K562 (cell line): Measurements from ENCODE around the gene CYP2A6. TPM values are rescaled to one million over a fixed set of nuclear protein-coding genes. Genes with fewer than 3 reads are reported as not detected.

Source experiments
- ARHGAP35 ChIP-seq: fragments of 450-650 bp; IDR thresholded peaks from 2 replicates; pipeline ENCODE4 v1.6.1; 2018; ENCODE audit not compliant: partially characterized antibody
- ATF7 ChIP-seq: fragments of 450-650 bp; IDR thresholded peaks from 2 replicates; pipeline ENCODE4 v1.7.1; 2014; ENCODE audit warnings: mild to moderate bottlenecking, moderate library complexity
- BRD9 ChIP-seq: fragments of 450-650 bp; IDR thresholded peaks from 2 replicates; pipeline ENCODE4 v1.6.1; 2018; ENCODE audit warnings: low read depth; ENCODE audit not compliant: partially characterized antibody
- CCNT2 ChIP-seq: IDR thresholded peaks from 2 replicates; pipeline ENCODE4 v1.6.1; 2011; ENCODE audit warnings: borderline replicate concordance, low read depth, mild to moderate bottlenecking, moderate library complexity, mixed read lengths, low read length; ENCODE audit not compliant: insufficient read length; ENCODE audit errors: extremely low read depth
- FOXJ3 ChIP-seq: sonication (generic); formaldehyde crosslinking; IDR thresholded peaks from 2 replicates; pipeline ENCODE4 v1.4.0; 2020; ENCODE audit warnings: mild to moderate bottlenecking, missing genetic modification reagents
- GABPA ChIP-seq: fragments of 200-800 bp; sonication (Bioruptor generic); conservative IDR thresholded peaks from 2 replicates; pipeline ENCODE4 v1.6.1; 2016; ENCODE audit warnings: low read depth, missing genetic modification characterization, missing compliant biosample characterization
- HDAC3 ChIP-seq: fragments of 450-650 bp; IDR thresholded peaks from 2 replicates; pipeline ENCODE4 v1.6.1; 2018; ENCODE audit warnings: borderline replicate concordance, mild to moderate bottlenecking, moderate library complexity; ENCODE audit not compliant: partially characterized antibody
- HLTF ChIP-seq: fragments of 450-650 bp; IDR thresholded peaks from 2 replicates; pipeline ENCODE4 v1.6.1; 2016
- MAX ChIP-seq: sonication (generic); formaldehyde crosslinking; IDR thresholded peaks from 2 replicates; pipeline ENCODE4 v1.9.0; 2022; ENCODE audit warnings: mild to moderate bottlenecking, missing genetic modification reagents
- NFE2L1 ChIP-seq: fragments of 450-650 bp; IDR thresholded peaks from 2 replicates; pipeline ENCODE4 v1.6.1; 2016; ENCODE audit warnings: missing genetic modification characterization, low read depth, mild to moderate bottlenecking, missing compliant biosample characterization, moderate library complexity, borderline replicate concordance
- PCBP1 ChIP-seq: fragments of 200-400 bp; formaldehyde crosslinking; IDR thresholded peaks from 2 replicates; pipeline ENCODE4 v1.6.1; 2018; ENCODE audit warnings: mild to moderate bottlenecking, low read depth, low read length; ENCODE audit not compliant: poor library complexity, severe bottlenecking
- PHF8 ChIP-seq: fragments of 200-600 bp; sonication (generic); IDR thresholded peaks from 2 replicates; pipeline ENCODE4 v1.6.1; 2012; ENCODE audit warnings: mixed run types, mild to moderate bottlenecking, inconsistent platforms, low read length, moderate library complexity, borderline replicate concordance
- SAP30 ChIP-seq: fragments of 200-600 bp; sonication (generic); IDR thresholded peaks from 2 replicates; pipeline ENCODE4 v1.6.1; 2012; ENCODE audit warnings: borderline replicate concordance, low read depth, mild to moderate bottlenecking, moderate library complexity, low read length, control low read depth, inconsistent platforms; ENCODE audit not compliant: insufficient read depth, poor library complexity, severe bottlenecking
- SMARCA5 ChIP-seq: fragments of 450-650 bp; IDR thresholded peaks from 2 replicates; pipeline ENCODE4 v1.6.1; 2016
- SPI1 ChIP-seq: IDR thresholded peaks from 2 replicates; pipeline ENCODE4 v1.6.1; 2011; ENCODE audit warnings: low read depth, low read length, control low read depth, borderline replicate concordance
- ZNF232 ChIP-seq: sonication (generic); formaldehyde crosslinking; IDR thresholded peaks from 2 replicates; pipeline ENCODE4 v1.8.0; 2022; ENCODE audit warnings: mild to moderate bottlenecking, missing genetic modification reagents
- ZNF75A ChIP-seq: fragments of 450-650 bp; formaldehyde crosslinking; IDR thresholded peaks from 2 replicates; pipeline ENCODE4 v1.4.0; 2020; ENCODE audit warnings: mild to moderate bottlenecking
- polyA plus RNA-seq, 8 experiments: library from polyadenylated mRNA; depleted of rRNA in 4 of 8; stranded (reverse) in 5 of 8; unstranded in 3 of 8; fragments of >200 nt; fragmentation: Nextera tagmentation in 2 of 8; fragmentation: Illumina TruSeq in 1 of 8; extraction: Ambion mirVana in 2 of 8; extraction: Trizol in 1 of 8; gene quantifications; 2 replicates each; pipeline versions ENCODE4 v1.2.1 to v1.2.3, GENCODE V29; 2011 to 2014; ENCODE audit warnings: inconsistent platforms in 1 of 8, missing spikeins in 1 of 8
- total RNA-seq, 7 experiments: library from RNA; depleted of rRNA in 6 of 7; stranded (reverse); fragments of >200 nt in 6 of 7; fragmentation: Illumina TruSeq in 2 of 7; extraction: Trizol in 2 of 7; gene quantifications; 2 replicates each; pipeline versions ENCODE4 v1.2.1 to v1.2.3, GENCODE V29; 2011 to 2021; ENCODE audit warnings: low replicate concordance in 1 of 7
- TF ChIP-seq, protein P1 (sequence below): fragments of 450-650 bp; formaldehyde crosslinking; IDR thresholded peaks from 2 replicates; pipeline ENCODE4 v1.4.0; 2022; ENCODE audit warnings: mild to moderate bottlenecking, moderate library complexity
- TF ChIP-seq, protein P2 (sequence below): fragments of 250-450 bp; sonication (Bioruptor Pico); IDR thresholded peaks from 2 replicates; pipeline ENCODE4 v1.9.0; 2021; ENCODE audit warnings: mild to moderate bottlenecking, inconsistent platforms
- TF ChIP-seq, protein P3 (sequence below): fragments of 450-650 bp; IDR thresholded peaks from 2 replicates; pipeline ENCODE4 v1.6.1; 2018; ENCODE audit not compliant: partially characterized antibody

CYP2A6 gene
- total and polyA plus RNA-seq, 9 of the 15 experiments (the other 6 are each of a cell fraction or from before 2014, with no cell fraction given), result 0.31 TPM; not detected in 8

DNA sequence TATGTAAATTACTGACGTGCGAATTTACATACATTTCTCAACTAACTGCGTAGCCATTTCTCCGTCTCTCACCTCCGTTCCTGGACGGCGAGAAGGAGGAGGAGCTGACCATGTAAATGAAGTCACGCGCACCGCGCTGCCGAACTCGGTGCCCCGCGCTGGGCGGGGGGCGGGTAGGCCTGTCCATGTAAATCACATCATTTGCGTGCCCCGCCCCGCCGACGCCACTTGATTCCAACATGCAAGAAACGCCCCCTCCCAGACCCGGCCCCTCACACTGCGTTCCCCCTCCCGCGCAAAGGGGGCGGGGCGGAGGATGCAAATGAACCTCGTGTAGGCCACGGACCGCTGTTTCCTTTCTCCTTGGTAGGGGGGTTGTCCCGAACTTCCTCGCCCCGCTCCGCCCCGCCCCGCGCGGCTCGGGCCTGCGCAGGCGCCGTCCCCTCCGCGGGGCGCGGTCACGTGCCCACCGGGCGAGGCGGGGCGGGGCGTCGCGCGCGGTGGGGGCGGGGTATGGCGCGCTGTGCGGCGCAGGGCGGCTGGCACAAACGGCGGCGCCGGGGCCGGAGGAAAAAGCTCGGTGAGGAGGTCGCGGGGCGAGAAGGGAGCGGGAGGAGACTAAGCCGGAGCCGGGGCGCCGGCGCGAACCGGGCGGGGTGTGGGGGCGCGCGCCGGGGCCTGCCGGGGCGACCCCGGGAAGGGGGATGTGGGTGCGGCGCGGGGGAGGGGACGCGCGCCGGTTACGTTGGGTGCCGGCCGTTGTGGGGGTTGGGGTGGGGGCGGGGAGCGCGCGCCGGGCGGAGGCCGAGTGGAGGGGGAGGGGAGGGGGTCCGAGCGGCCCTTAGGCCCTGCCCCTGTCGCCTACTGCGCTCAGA is 51.3 kb downstream of the CYP2A6 start, which contains the start of gene EGLN2 (continued):
- TF ChIP-seq, protein P1, sequence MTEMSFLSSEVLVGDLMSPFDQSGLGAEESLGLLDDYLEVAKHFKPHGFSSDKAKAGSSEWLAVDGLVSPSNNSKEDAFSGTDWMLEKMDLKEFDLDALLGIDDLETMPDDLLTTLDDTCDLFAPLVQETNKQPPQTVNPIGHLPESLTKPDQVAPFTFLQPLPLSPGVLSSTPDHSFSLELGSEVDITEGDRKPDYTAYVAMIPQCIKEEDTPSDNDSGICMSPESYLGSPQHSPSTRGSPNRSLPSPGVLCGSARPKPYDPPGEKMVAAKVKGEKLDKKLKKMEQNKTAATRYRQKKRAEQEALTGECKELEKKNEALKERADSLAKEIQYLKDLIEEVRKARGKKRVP (CRISPR knock-in tag), result no peak
- TF ChIP-seq ARHGAP35, result no peak
- TF ChIP-seq ZNF232 (CRISPR knock-in tag), result no peak
- TF ChIP-seq HDAC3, result no peak
- TF ChIP-seq PHF8, result peak; percentile 59; the same call in 1 of the 2 replicates
- no peak for TF ChIP-seq NFE2L1 (tag)
- no peak for TF ChIP-seq SMARCA5
- TF ChIP-seq PCBP1, result peak; percentile 49
- peak; percentile 85 for TF ChIP-seq CCNT2
- no peak for TF ChIP-seq HLTF
- TF ChIP-seq MAX (CRISPR knock-in tag), result peak; percentile 63; the same call in 1 of the 2 replicates
- TF ChIP-seq, protein P2, sequence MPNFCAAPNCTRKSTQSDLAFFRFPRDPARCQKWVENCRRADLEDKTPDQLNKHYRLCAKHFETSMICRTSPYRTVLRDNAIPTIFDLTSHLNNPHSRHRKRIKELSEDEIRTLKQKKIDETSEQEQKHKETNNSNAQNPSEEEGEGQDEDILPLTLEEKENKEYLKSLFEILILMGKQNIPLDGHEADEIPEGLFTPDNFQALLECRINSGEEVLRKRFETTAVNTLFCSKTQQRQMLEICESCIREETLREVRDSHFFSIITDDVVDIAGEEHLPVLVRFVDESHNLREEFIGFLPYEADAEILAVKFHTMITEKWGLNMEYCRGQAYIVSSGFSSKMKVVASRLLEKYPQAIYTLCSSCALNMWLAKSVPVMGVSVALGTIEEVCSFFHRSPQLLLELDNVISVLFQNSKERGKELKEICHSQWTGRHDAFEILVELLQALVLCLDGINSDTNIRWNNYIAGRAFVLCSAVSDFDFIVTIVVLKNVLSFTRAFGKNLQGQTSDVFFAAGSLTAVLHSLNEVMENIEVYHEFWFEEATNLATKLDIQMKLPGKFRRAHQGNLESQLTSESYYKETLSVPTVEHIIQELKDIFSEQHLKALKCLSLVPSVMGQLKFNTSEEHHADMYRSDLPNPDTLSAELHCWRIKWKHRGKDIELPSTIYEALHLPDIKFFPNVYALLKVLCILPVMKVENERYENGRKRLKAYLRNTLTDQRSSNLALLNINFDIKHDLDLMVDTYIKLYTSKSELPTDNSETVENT (CRISPR knock-in tag), result 0 out of 2 replicates have a peak, but pooled peaks have one; percentile 7
- TF ChIP-seq SAP30, result no peak
- TF ChIP-seq BRD9, result peak; percentile 19
- peak; percentile 85 for TF ChIP-seq ATF7
- no peak for TF ChIP-seq FOXJ3 (CRISPR knock-in tag)
- peak; percentile 29; the same call in 1 of the 2 replicates for TF ChIP-seq SPI1
- no peak for TF ChIP-seq ZNF75A (CRISPR knock-in tag)
- TF ChIP-seq GABPA (tag), result peak; percentile 34; the same call in 1 of the 2 replicates
- TF ChIP-seq, protein P3, sequence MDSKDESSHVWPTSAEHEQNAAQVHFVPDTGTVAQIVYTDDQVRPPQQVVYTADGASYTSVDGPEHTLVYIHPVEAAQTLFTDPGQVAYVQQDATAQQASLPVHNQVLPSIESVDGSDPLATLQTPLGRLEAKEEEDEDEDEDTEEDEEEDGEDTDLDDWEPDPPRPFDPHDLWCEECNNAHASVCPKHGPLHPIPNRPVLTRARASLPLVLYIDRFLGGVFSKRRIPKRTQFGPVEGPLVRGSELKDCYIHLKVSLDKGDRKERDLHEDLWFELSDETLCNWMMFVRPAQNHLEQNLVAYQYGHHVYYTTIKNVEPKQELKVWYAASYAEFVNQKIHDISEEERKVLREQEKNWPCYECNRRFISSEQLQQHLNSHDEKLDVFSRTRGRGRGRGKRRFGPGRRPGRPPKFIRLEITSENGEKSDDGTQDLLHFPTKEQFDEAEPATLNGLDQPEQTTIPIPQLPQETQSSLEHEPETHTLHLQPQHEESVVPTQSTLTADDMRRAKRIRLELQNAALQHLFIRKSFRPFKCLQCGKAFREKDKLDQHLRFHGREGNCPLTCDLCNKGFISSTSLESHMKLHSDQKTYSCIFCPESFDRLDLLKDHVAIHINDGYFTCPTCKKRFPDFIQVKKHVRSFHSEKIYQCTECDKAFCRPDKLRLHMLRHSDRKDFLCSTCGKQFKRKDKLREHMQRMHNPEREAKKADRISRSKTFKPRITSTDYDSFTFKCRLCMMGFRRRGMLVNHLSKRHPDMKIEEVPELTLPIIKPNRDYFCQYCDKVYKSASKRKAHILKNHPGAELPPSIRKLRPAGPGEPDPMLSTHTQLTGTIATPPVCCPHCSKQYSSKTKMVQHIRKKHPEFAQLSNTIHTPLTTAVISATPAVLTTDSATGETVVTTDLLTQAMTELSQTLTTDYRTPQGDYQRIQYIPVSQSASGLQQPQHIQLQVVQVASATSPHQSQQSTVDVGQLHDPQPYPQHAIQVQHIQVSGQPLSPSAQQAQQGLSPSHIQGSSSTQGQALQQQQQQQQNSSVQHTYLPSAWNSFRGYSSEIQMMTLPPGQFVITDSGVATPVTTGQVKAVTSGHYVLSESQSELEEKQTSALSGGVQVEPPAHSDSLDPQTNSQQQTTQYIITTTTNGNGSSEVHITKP, result peak; percentile 54
